H9 (cell line): ENCODE measurements around the gene JAK1. TPM values are rescaled to one million over a fixed set of nuclear protein-coding genes. Genes with fewer than 3 reads are reported as not detected.

Source experiments
- DNase-seq: peaks from one replicate; pipeline ENCODE4 v3.0.0-alpha.2; 2017
- H2AFZ ChIP-seq: one replicate; pipeline ENCODE4 v1.6.1; 2013; ENCODE audit warnings: mild to moderate bottlenecking, low read length, control low read depth, moderate library complexity
- H2AK5ac ChIP-seq: 2 replicates; pipeline ENCODE4 v1.6.1; 2013; ENCODE audit warnings: low read length, control low read depth, mixed read lengths; ENCODE audit not compliant: insufficient read length
- H2BK120ac ChIP-seq: one replicate; pipeline ENCODE4 v1.6.1; 2013; ENCODE audit warnings: low read depth, mild to moderate bottlenecking, low read length, control low read depth, inconsistent platforms; ENCODE audit not compliant: poor library complexity, severe bottlenecking
- H2BK12ac ChIP-seq: 2 replicates; pipeline ENCODE4 v1.6.1; 2013; ENCODE audit warnings: low read length, control low read depth, mixed read lengths, low read depth; ENCODE audit not compliant: insufficient read length
- H2BK15ac ChIP-seq: 2 replicates; pipeline ENCODE4 v1.6.1; 2013; ENCODE audit warnings: low read depth, low read length, control low read depth
- H2BK20ac ChIP-seq: one replicate; pipeline ENCODE4 v1.6.1; 2013; ENCODE audit warnings: low read depth, mild to moderate bottlenecking, low read length, control low read depth, inconsistent platforms; ENCODE audit not compliant: poor library complexity, severe bottlenecking
- H2BK5ac ChIP-seq: 2 replicates; pipeline ENCODE4 v1.6.1; 2013; ENCODE audit warnings: low read length, control low read depth, mixed read lengths; ENCODE audit not compliant: insufficient read length
- H3K14ac ChIP-seq: 2 replicates; pipeline ENCODE4 v1.6.1; 2013; ENCODE audit warnings: low read length, control low read depth; ENCODE audit not compliant: insufficient read depth
- H3K18ac ChIP-seq: 2 replicates; pipeline ENCODE4 v1.6.1; 2013; ENCODE audit warnings: low read depth, mild to moderate bottlenecking, mixed read lengths, low read length, control low read depth; ENCODE audit not compliant: insufficient read length
- H3K23ac ChIP-seq: 2 replicates; pipeline ENCODE4 v1.6.1; 2013; ENCODE audit warnings: low read length, control low read depth, mixed read lengths, low read depth; ENCODE audit not compliant: insufficient read length
- H3K23me2 ChIP-seq: 2 replicates; pipeline ENCODE4 v1.6.1; 2013; ENCODE audit warnings: low read depth, mild to moderate bottlenecking, mixed read lengths, low read length, control low read depth; ENCODE audit not compliant: insufficient read length, poor library complexity, severe bottlenecking
- H3K27ac ChIP-seq: 2 replicates; pipeline ENCODE4 v1.5.1; 2013; ENCODE audit warnings: low read length, control low read depth, mixed read lengths, low read depth; ENCODE audit not compliant: insufficient read length
- H3K27me3 ChIP-seq: 2 replicates; pipeline ENCODE4 v1.6.1; 2013; ENCODE audit warnings: low read length, control low read depth, inconsistent platforms; ENCODE audit not compliant: insufficient read depth
- H3K4ac ChIP-seq: 2 replicates; pipeline ENCODE4 v1.6.1; 2013; ENCODE audit warnings: low read depth, mild to moderate bottlenecking, control low read depth, inconsistent platforms, low read length, moderate library complexity
- H3K4me1 ChIP-seq: 2 replicates; pipeline ENCODE4 v1.6.1; 2013; ENCODE audit warnings: low read length, control low read depth, inconsistent platforms; ENCODE audit not compliant: insufficient read depth
- H3K4me2 ChIP-seq: 2 replicates; pipeline ENCODE4 v1.6.1; 2013; ENCODE audit warnings: low read length, control low read depth, mixed read lengths; ENCODE audit not compliant: insufficient read length, insufficient read depth
- H3K56ac ChIP-seq: 2 replicates; pipeline ENCODE4 v1.6.1; 2013; ENCODE audit warnings: low read depth, mild to moderate bottlenecking, mixed read lengths, low read length, control low read depth; ENCODE audit not compliant: insufficient read length
- H3K79me1 ChIP-seq: 2 replicates; pipeline ENCODE4 v1.6.1; 2013; ENCODE audit warnings: low read depth, mild to moderate bottlenecking, moderate library complexity, low read length, control low read depth, inconsistent platforms; ENCODE audit not compliant: insufficient read depth, poor library complexity, severe bottlenecking
- H3K79me2 ChIP-seq: 2 replicates; pipeline ENCODE4 v1.6.1; 2013; ENCODE audit warnings: low read length, control low read depth, inconsistent platforms; ENCODE audit not compliant: insufficient read depth
- H3K9ac ChIP-seq: 2 replicates; pipeline ENCODE4 v1.6.1; 2013; ENCODE audit warnings: low read length, control low read depth, mixed read lengths; ENCODE audit not compliant: insufficient read length; ENCODE audit errors: extremely low read depth
- H3K9me3 ChIP-seq: one replicate; pipeline ENCODE4 v1.6.1; 2013; ENCODE audit warnings: low read depth, low read length, inconsistent platforms; ENCODE audit not compliant: control insufficient read depth
- H3T11ph ChIP-seq: one replicate; pipeline ENCODE4 v1.6.1; 2013; ENCODE audit warnings: mild to moderate bottlenecking, low read length, control low read depth, inconsistent platforms
- H4K20me1 ChIP-seq: one replicate; pipeline ENCODE4 v1.6.1; 2013; ENCODE audit not compliant: control insufficient read depth, insufficient read length, insufficient read depth
- H4K5ac ChIP-seq: 2 replicates; pipeline ENCODE4 v1.6.1; 2013; ENCODE audit warnings: low read depth, mild to moderate bottlenecking, mixed read lengths, low read length, control low read depth; ENCODE audit not compliant: insufficient read length
- H4K8ac ChIP-seq: replicated peaks from 2 replicates; pipeline ENCODE4 v1.6.1; 2013; ENCODE audit warnings: low read length, control low read depth, mixed read lengths, low read depth; ENCODE audit not compliant: insufficient read length
- H4K91ac ChIP-seq: 2 replicates; pipeline ENCODE4 v1.6.1; 2013; ENCODE audit warnings: low read depth, mild to moderate bottlenecking, moderate library complexity, mixed read lengths, low read length, control low read depth; ENCODE audit not compliant: insufficient read length
- H3K27ac Mint-ChIP-seq, 3 experiments: 2 replicates in 2 of 3; 3 replicates in 1 of 3; pipeline ENCODE4 v1.8.0; 2020 to 2021; ENCODE audit warnings: mixed read lengths in 3 of 3, mild to moderate bottlenecking in 1 of 3, moderate library complexity in 1 of 3
- H3K27me3 Mint-ChIP-seq: 2 replicates; pipeline ENCODE4 v1.8.0; 2021; ENCODE audit warnings: low read depth, mild to moderate bottlenecking, moderate library complexity, mixed read lengths
- H3K36me3 Mint-ChIP-seq, 3 experiments: 2 replicates in 2 of 3; 3 replicates in 1 of 3; pipeline ENCODE4 v1.8.0; 2020 to 2021; ENCODE audit warnings: low read depth in 3 of 3, mixed read lengths in 3 of 3; ENCODE audit not compliant: insufficient read depth in 1 of 3
- H3K4me1 Mint-ChIP-seq, 2 experiments: 2 replicates each; pipeline ENCODE4 v1.8.0; 2020; ENCODE audit warnings: mixed read lengths in 2 of 2
- H3K4me3 Mint-ChIP-seq, 2 experiments: 2 replicates in 1 of 2; 3 replicates in 1 of 2; pipeline ENCODE4 v1.8.0; 2020 to 2021; ENCODE audit warnings: mild to moderate bottlenecking in 2 of 2, mixed read lengths in 2 of 2, moderate library complexity in 1 of 2
- H3K9me3 Mint-ChIP-seq, 2 experiments: 2 replicates in 1 of 2; 3 replicates in 1 of 2; pipeline ENCODE4 v1.8.0; 2020; ENCODE audit warnings: mild to moderate bottlenecking in 2 of 2, mixed read lengths in 2 of 2, moderate library complexity in 1 of 2
- CTCF ChIP-seq: fragments of 200-600 bp; sonication (generic); conservative IDR thresholded peaks from 3 replicates; pipeline ENCODE4 v1.8.0; 2021; ENCODE audit warnings: antibody characterized with exemption, mild to moderate bottlenecking
- WGBS: extraction: QIAGEN DNeasy Blood & Tissue Kit; methylation state at CpG from one replicate; pipeline ENCODE4 v1.1.7; 2013; ENCODE audit warnings: missing lambda C conversion rate, low lambda C conversion rate, mixed read lengths; ENCODE audit not compliant: insufficient read length; ENCODE audit errors: extremely low coverage; 5-methylcytosine and 5-hydroxymethylcytosine counted together
- total RNA-seq: library from RNA; stranded (reverse); gene quantifications from 2 replicates; pipeline ENCODE4 v1.2.1, GENCODE V29; 2021

Gene JAK1
- total RNA-seq, 1 experiment from 2014 or later, result 12.8 TPM

- no peak overlapping the region for H3K56ac ChIP-seq
- H2BK20ac ChIP-seq, result no peak overlapping the region
- no peaks in the 10 kb centered on the region for H3K27me3 ChIP-seq
- H3K27ac Mint-ChIP-seq, result no peak overlapping the region
- H2AK5ac ChIP-seq, result no peak overlapping the region
- WGBS, result no CpG with 5 or more reads among the region's 1 CpG
- H4K91ac ChIP-seq, result no peak overlapping the region
- H2AFZ ChIP-seq, result no peak overlapping the region
- H3K27ac ChIP-seq, result no peak overlapping the region
- no peak overlapping the region for H2BK5ac ChIP-seq
- no peak for TF ChIP-seq CTCF
- no peak overlapping the region for H2BK120ac ChIP-seq
- no peaks in the 10 kb centered on the region for H3K79me1 ChIP-seq
- peaks cover 1% of the 10 kb centered on the region; the same call in 1 of the 2 replicates for H3K4me1 ChIP-seq
- H3K4me1 Mint-ChIP-seq, result peaks cover 17 to 20% of the 10 kb centered on the region in 2 experiments
- H3K4me3 Mint-ChIP-seq, result no peak overlapping the region
- no peak overlapping the region for H3K18ac ChIP-seq
- no peaks in the 10 kb centered on the region for H4K20me1 ChIP-seq
- no peak overlapping the region for H3K9ac ChIP-seq
- no peaks in the 10 kb centered on the region for H3K27me3 Mint-ChIP-seq
- H3K9me3 Mint-ChIP-seq, result no peaks in the 10 kb centered on the region
- H4K5ac ChIP-seq, result no peak overlapping the region
- H3K4ac ChIP-seq, result no peak overlapping the region
- no peak overlapping the region for H2BK12ac ChIP-seq
- no peak overlapping the region for H3K14ac ChIP-seq
- H3K79me2 ChIP-seq, result peaks cover 2% of the 10 kb centered on the region; the same call in 1 of the 2 replicates
- no peak overlapping the region for H2BK15ac ChIP-seq
- DNase-seq, result no peak
- H3K9me3 ChIP-seq, result no peaks in the 10 kb centered on the region
- no peaks in the 10 kb centered on the region for H3K23me2 ChIP-seq
- H3T11ph ChIP-seq, result no peak overlapping the region
- H4K8ac ChIP-seq, result no peak overlapping the region
- H3K36me3 Mint-ChIP-seq, result no peaks in the 10 kb centered on the region
- no peak overlapping the region for H3K23ac ChIP-seq
- H3K4me2 ChIP-seq, result no peak overlapping the region
Observed at GRCh38 chr1:64903593-64903992, 62.8 kb downstream of the JAK1 start.
